ENCODE data around the gene ATG10. TPM values are rescaled to one million over a fixed set of nuclear protein-coding genes. Genes with fewer than 3 reads are reported as not detected.
"Not testable (repeated sequence)": the region's sequence is repeated elsewhere in the genome, so short reads cannot be mapped to it uniquely, and the experiment has no call there.

Gene ATG10
- polyA plus RNA-seq, 5 donors = 10.3 to 15.3 (median 11.6) TPM

- DNase-seq = no peak
Measured at GRCh38 chr5:82218374-82219156, 246.7 kb downstream of the ATG10 start.

GRCh38 chr5:82221020-82221419 lies 249.2 kb downstream of the ATG10 start:
- DNase-seq = no peak

- DNase-seq = no peak
Measured at GRCh38 chr5:82222597-82223574, 251.1 kb downstream of the ATG10 start.

GRCh38 chr5:82225525-82226172 lies 253.8 kb downstream of the ATG10 start:
- DNase-seq = peak; percentile 50 to 73

- no peak for DNase-seq
Measured at GRCh38 chr5:82234885-82235284, 263.1 kb downstream of the ATG10 start.

DNA sequence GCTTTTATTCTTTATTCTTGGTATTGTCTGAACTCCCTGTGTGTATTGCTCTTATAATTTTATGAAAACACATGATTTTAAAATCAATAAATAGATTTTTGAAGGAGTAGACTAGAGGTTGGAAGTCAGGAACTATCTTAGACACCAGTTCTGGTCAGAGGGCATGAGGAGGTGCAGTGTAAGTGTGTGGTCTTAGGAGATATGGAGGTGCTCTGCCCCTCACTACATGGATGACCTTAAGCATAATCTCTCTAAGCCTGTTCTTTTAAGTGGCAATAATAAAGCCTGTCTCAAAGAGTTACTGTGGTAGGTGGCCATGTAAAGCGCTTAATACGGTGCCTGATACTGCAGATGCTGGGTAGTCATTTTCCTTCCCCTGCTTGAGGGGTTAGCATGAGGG lies 272.3 kb downstream of the ATG10 start:
- DNase-seq = no peak

- DNase-seq = no peak
Measured at GRCh38 chr5:82244854-82245635, 273.2 kb downstream of the ATG10 start.

DNA sequence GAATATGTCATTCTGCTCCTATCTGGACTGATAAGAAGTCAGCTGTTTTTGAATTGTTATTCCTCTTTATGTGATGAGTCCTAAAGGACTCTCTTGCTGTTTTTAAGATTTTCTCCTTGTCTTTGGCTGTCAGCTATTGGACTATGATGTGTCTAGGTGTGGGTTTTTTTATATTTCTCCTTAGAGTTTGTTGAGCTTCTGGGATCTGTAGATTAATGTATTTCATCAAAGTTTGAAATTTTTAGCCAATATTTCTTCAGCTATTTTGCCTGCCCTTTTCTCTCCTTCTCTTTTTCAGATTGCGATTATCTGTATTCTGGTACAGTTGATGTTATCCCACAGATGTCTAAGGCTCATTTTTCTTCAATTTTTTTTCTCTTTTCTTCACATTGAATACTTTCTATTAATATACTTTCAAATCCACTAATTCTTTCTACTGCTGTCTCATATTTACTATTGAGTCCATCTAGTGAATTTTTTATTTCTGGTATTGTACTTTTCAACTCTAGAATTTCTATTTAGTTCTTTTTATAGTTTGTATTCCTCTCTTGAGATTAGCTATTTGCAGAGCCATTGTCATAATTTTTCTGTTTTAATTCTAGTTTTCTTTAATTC lies 275.2 kb downstream of the ATG10 start:
- DNase-seq = no peak

DNA sequence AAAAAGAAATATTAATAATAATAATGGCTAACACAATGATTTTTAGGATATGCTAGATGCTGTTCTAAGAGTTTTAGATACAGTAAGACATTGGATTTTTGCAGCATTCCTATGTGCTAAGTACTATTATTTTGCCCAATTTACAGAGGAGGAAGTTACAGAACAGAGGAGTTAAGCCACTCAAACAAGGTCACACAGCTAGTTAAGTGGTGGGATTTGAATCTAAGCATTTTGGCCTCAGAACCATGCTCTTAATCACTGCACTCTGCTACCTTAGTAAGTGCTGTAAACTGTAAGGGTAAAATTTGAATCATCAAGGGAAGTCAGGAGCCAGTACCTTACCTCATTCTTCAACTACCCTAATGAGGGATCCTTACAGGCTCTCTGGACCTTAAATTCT lies 280.9 kb downstream of the ATG10 start:
- DNase-seq = no peak

DNA sequence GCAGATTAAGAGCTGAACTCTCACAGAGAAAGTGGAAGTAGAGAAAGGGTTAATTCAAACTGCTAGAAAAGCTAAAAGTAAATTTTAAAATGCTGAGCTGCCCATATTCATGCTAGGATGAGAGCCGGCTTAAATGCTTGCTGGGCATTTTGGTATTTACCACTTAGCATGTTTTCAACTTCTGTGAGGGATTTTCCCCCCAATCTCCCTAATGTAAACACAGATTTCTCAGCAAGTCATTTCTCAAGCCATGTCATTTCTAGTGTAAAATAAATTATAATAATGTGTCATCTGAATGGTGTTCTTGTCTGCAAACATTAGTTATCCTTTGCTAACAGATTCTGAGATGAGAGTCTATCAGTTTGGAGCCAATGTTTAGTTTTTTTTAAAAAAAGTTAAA lies 284.0 kb downstream of the ATG10 start:
- no peak for DNase-seq

DNA sequence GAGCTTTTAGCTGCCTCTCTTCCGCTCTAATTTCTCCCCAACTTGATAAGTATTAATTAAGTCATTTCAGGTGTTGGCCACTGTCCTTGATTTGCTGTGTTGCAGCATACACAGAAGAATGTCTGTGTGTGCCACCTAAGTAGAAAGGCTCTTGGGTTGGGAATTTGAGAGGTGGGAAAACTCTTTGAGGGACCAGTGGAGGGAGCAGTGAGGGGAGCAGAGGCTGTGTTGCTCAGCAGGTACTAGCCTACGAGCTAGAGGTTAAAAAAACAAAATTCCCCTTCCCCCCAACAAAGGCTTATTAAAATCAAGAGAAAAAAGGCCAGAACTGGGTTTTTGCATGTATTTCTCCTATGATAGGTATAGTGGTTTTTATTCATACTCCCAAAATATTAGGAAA lies 285.4 kb downstream of the ATG10 start:
- DNase-seq = no peak

DNA sequence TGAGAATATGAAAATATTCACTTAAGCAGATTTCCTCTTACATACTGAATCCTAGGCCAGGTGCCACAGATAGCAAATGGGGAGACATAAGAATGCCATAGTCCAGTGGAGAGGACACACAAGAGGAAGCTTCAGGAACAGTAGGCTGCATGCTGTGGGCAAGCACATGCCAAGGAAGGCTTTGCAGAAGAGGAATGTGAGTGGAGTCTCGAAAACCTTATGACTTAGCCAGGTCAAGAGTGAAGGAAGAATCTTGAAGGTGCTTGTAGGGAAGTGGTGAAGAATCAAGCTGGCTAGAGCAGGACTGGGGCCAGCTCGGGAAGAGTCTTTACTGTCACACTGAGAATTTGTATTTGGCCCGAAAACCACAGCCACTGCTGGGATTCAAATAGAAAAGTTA lies 285.9 kb downstream of the ATG10 start:
- no peak for DNase-seq

DNA sequence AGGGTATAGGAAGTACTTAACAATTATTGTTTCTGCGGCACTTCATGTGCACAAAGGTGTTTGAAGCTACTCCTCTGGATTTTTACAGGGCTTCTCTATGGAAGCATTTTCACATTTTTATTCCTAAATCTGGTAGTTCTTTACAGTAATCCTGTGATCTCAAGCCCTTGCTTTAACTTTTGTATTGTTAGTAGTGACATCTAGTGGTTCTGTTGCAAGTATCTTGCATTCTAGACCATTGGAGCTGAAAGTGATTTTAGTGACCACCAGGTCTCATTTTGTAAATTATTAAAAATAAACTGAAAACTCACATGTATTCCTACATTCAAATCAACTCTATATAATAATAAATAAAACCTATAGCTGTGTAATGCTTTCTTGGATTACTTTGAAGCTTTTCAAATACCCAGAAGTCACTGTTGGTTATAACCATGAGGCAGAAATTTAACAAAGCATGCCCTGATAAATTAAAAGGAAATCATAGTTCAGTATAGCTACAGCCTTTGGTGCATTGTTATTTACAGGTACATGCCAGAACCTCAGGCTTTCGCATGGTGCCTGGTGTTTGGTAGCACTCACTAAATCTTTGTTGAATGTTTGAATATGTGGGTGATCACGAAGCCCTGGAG lies 287.5 kb downstream of the ATG10 start:
- DNase-seq = peak in 1 of 2 donors; percentile 28

DNA sequence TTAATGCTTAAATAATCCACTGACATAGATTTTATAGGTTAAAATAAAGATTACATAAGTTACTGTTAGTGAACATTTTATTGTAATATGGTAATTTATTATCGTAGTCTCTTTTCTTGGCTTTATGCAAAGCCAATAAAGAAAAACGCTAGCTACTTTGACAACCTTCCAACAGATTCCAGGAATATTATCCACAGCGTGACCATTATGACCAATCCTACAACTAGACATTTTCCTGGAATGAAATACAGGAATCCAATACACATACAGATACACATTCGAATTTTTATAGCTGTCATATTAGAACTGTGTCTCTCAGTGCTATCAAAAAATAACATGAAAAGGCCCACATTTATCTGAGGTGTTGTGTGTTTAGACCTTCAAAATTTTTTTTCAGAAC lies 293.2 kb downstream of the ATG10 start:
- DNase-seq = no peak

DNA sequence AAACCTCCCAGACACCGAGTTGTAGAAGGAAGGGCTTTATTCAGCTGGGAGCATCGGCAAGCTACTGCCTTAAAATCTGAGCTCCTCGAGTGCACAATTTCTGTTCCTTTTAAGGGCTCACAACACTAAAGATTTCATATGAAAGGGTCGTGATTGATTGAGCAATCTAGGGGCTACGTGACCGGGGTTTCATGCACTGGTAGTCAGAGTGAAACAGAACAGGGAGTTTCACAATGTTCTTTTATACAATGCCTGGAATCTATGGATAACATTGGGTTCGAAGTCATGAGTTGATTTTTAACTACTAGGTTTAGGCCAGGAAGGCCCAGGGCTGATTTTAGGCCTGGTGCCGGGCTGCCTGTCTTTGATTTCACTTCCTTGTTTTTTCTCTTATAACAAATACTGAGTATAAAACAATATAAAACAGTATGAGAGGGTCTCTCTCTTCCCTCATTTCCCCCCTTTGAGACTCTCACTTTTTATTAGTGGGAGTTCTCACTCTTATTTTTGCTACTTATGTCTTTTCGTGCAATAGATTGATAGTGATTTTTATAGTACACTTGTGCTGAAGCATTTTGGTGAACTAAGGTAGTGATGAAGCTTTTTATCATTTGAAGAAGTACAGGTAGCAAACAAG lies 295.6 kb downstream of the ATG10 start:
- not testable (repeated sequence) for DNase-seq

DNA sequence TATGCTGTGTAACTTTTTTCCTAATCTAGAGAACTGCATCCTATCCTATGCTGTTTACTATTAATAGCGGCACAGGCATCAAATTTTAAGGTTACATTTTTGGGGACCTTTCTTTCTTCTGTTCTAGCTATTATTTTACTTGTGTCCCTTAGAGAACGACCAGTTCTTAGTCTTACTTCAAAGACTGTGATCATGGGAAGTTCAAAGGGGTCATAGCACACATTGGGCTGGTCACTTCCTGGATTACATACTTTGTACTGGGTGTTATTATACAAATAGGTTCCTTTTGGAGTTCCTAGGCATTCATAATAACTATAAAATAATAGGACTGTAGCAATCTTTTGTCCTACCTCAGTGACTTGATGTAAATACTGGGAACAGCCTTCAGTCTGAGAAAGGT lies 297.5 kb downstream of the ATG10 start:
- not testable (repeated sequence) for DNase-seq

DNA sequence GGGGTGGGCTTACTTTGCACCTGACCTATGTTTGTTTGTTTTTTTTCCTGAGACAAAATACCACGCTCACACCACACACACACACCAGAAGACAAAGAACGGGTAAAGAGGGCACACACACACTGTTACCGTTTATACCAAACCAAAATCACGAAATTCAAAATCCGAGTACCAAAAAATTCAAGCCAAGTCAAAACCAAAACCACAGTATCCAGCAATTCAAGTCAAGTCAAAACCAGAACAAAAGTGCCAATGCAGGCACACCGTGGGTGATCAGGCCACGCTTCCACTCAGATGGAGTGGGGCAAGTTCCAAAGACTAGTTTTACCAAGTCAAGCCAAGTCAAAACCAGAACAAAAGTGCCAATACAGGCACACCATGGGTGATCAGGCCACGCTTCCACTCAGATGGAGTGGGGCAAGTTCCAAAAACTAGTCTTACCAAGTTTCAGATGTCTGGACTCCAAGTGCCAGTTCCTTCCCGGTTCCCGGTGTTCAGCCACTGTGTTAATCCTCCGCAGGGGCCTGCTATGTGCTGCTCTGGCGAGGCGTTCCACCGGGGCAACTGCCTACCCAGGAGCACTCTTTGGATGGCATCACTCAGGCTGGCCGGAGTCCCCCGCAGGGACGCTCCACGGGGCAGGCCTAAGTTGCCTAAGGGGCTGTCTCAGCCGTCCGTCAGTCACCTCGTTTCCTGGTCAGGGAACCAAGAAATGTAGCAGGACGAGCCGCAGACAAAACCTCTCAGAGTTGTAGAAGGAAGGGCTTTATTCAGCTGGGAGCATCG lies 300.9 kb downstream of the ATG10 start:
- not testable (repeated sequence) for DNase-seq

DNA sequence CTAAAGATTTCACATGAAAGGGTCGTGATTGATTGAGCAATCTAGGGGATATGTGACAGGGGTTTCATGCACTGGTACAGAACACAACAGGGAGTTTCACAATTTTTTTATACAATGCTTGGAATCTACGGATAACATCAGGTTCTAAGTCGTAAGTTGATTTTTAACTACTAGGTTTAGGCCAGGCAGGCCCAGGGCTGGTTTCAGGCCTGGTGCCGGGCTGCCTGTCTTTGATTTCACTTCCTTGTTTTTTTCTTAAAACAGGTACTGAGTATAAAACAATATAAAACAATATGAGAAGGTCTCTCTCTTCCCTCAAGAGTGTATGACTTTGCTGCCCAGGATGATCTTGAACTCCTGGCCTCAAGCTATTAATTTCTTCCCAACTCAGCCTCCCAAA lies 301.6 kb downstream of the ATG10 start:
- DNase-seq = not testable (repeated sequence)
